WI38 (cell line): Measurements from ENCODE around the gene AKIRIN2.

Experiments used
- H3K4me3 ChIP-seq: 2 replicates; pipeline ENCODE4 v1.5.1; 2011; ENCODE audit warnings: low read depth, mild to moderate bottlenecking, control low read depth, low read length
- CTCF ChIP-seq: IDR thresholded peaks from 2 replicates; pipeline ENCODE4 v1.5.1; 2012; ENCODE audit warnings: low read depth, mild to moderate bottlenecking, control low read depth, low read length

Gene AKIRIN2

DNA sequence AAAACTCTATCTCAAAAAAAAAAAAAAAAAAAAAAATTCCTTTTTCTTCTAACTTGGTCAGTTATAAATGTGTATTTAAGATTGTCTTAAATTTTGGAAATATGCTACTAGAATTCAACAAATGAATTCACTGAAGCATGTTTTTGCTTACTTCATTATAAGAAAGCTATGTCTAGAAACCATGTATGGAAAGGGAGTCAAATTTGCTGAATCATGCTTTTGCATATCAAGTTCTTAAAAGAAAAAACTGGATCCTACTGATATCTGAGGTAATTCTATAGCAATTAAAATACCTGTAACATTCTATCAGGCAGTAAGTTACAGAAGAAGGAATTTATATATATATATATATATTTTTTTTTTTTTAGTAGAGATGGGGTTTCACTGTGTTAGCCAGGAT, 27.7 kb downstream of the AKIRIN2 start:
- no peak for TF ChIP-seq CTCF
- no peak overlapping the region for H3K4me3 ChIP-seq

- H3K4me3 ChIP-seq = no peak overlapping the region
- TF ChIP-seq CTCF = no peak
Observed at GRCh38 chr6:87673237-87673636, 28.8 kb downstream of the AKIRIN2 start.

DNA sequence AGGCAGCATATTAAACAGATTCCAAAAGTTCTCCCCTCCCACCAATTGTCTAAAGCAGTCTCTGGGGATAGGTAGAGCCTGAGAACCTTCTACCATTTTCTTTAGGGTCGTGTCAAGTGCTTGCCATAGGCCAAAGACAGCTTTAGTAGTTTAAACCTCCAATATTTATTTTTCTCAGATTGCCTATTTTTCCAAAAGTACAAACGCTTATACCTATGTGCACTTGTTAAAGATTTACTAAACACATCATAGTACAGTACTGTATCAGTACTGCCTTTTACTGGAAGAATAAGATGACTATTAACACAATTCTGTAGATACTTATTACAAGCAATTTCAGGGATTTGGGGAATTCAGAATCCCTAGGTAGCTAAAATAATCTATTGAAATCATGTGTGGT, 29.4 kb downstream of the AKIRIN2 start:
- no peak for TF ChIP-seq CTCF
- no peak overlapping the region for H3K4me3 ChIP-seq

DNA sequence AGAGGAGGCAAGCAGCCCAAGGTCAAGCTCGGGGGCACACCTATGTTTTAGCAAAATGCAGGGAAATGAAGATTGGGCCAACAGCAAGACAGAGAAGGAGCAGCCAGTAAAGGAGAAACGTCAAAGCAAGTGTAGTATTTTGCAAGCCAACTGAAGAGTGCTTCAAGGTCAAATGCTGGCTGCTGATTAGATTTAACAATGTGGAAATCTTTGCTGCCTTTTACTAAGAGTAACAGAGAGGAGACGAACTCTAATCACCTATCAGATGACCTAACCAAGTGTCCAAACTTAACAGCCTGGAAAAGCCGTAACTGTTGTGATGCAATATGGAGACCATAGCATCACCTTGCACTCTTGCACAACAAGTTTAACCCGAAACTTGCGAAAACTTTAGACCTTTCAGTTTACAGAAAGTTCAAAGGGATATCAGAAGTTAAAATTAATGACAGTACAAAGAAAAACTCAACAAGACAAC, 30.4 kb downstream of the AKIRIN2 start:
- TF ChIP-seq CTCF = no peak
- H3K4me3 ChIP-seq = no peak overlapping the region

- H3K4me3 ChIP-seq = no peak overlapping the region
- no peak for TF ChIP-seq CTCF
Observed at GRCh38 chr6:87670707-87671106, 31.3 kb downstream of the AKIRIN2 start.

DNA sequence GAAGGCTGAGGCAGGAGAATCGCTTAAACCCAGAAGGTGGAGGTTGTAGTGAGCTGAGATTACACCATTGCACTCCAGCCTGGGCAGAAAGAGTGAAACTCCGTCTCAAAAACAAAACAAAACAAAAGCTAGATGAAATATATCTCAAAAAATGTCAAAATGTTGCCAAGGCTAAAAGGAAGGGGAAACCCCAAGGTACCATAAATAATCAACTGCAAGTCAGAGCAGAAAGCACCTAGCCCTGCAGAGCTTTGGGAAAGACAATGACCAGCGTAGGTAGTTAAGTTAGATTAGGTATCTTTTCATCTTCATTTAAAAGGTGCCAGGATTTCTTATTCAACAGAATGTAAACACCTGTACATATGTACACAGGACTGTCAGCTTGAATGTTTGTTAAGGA, 33.0 kb downstream of the AKIRIN2 start:
- no peak for TF ChIP-seq CTCF
- H3K4me3 ChIP-seq = no peak overlapping the region

GRCh38 chr6:87668013-87668412, 34.0 kb downstream of the AKIRIN2 start:
- H3K4me3 ChIP-seq = no peak overlapping the region
- TF ChIP-seq CTCF = no peak
